Fibroblast of lung (primary cell): ENCODE measurements around the gene SPATA19.

Source experiments
- CTCF ChIP-seq, 2 donors: IDR thresholded peaks in 1 of 2; conservative IDR thresholded peaks in 1 of 2; 1 replicate in 1 of 2; 2 replicates in 1 of 2; pipeline ENCODE4 v1.5.1; 2011 to 2012; ENCODE audit warnings: low read length in 2 of 2, control low read depth in 1 of 2, inconsistent platforms in 1 of 2, low read depth in 1 of 2, mild to moderate bottlenecking in 1 of 2
- EZH2 ChIP-seq: IDR thresholded peaks from 2 replicates; pipeline ENCODE4 v1.5.1; 2012; ENCODE audit warnings: low read length, control low read depth, mild to moderate bottlenecking; ENCODE audit errors: missing control alignments

- TF ChIP-seq CTCF (conservative IDR thresholded peaks at IDR 0.05 in 1 of 2, IDR thresholded peaks at IDR 0.05 in 1 of 2; ENCODE audit: low read depth in 1 of 2, low read length in 2 of 2) (no peak), EZH2 (no peak)
Observed at GRCh38 chr11:133796043-133796795, 49.1 kb downstream of the SPATA19 start.
